ENCODE measurements around the gene SLC29A1.

SLC29A1 gene

GRCh38 chr6:44255105-44255808, 31.9 kb downstream of the SLC29A1 start:
- no peak overlapping the region for H3K4me3 ChIP-seq (ENCODE audit: control insufficient read depth, low read depth, low read length)
- TF ChIP-seq CTCF (IDR thresholded peaks at IDR 0.05; ENCODE audit: control insufficient read depth, insufficient read depth, low read depth, low read length, missing control alignments): no peak
- DNase-seq (ENCODE audit: low read depth): no peak

GRCh38 chr6:44255871-44256774, 32.7 kb downstream of the SLC29A1 start:
- DNase-seq (ENCODE audit: low read depth): no peak
- H3K4me3 ChIP-seq (ENCODE audit: control insufficient read depth, low read depth, low read length): peak overlapping the region; percentile 89
- TF ChIP-seq CTCF (IDR thresholded peaks at IDR 0.05; ENCODE audit: control insufficient read depth, insufficient read depth, low read depth, low read length, missing control alignments): no peak

- no peak for DNase-seq (ENCODE audit: low read depth)
- no peak for TF ChIP-seq CTCF (IDR thresholded peaks at IDR 0.05; ENCODE audit: control insufficient read depth, insufficient read depth, low read depth, low read length, missing control alignments)
- H3K4me3 ChIP-seq (ENCODE audit: control insufficient read depth, low read depth, low read length): peak overlapping the region; percentile 89
Observed at GRCh38 chr6:44256775-44257024, 33.3 kb downstream of the SLC29A1 start.

GRCh38 chr6:44257025-44257752, 33.8 kb downstream of the SLC29A1 start, which contains the start of gene SLC35B2:
SLC35B2 (minus strand) TSS chr6:44257528; CDS start chr6:44257410, 118 bp downstream.
- TF ChIP-seq CTCF (IDR thresholded peaks at IDR 0.05; ENCODE audit: control insufficient read depth, insufficient read depth, low read depth, low read length, missing control alignments): peak; percentile 29
- H3K4me3 ChIP-seq (ENCODE audit: control insufficient read depth, low read depth, low read length): peak within 1 kb of the TSS; percentile 89
- no peak for DNase-seq (ENCODE audit: low read depth)

- no peak for TF ChIP-seq CTCF (IDR thresholded peaks at IDR 0.05; ENCODE audit: control insufficient read depth, insufficient read depth, low read depth, low read length, missing control alignments)
- peak overlapping the region; percentile 89 for H3K4me3 ChIP-seq (ENCODE audit: control insufficient read depth, low read depth, low read length)
- DNase-seq (ENCODE audit: low read depth): no peak
Observed at GRCh38 chr6:44257753-44258324, 34.4 kb downstream of the SLC29A1 start.

GRCh38 chr6:44258325-44258863, 35.0 kb downstream of the SLC29A1 start:
- no peak for DNase-seq (ENCODE audit: low read depth)
- TF ChIP-seq CTCF (IDR thresholded peaks at IDR 0.05; ENCODE audit: control insufficient read depth, insufficient read depth, low read depth, low read length, missing control alignments): no peak
- H3K4me3 ChIP-seq (ENCODE audit: control insufficient read depth, low read depth, low read length): no peak overlapping the region
